GM19193 (cell line): ENCODE results near the gene ENO1.

Experiments
- POLR2A ChIP-seq: IDR thresholded peaks from 4 replicates; pipeline ENCODE4 v1.6.1; 2011; ENCODE audit not compliant: insufficient read depth, insufficient read length; ENCODE audit errors: extremely low read depth

ENO1 gene

DNA sequence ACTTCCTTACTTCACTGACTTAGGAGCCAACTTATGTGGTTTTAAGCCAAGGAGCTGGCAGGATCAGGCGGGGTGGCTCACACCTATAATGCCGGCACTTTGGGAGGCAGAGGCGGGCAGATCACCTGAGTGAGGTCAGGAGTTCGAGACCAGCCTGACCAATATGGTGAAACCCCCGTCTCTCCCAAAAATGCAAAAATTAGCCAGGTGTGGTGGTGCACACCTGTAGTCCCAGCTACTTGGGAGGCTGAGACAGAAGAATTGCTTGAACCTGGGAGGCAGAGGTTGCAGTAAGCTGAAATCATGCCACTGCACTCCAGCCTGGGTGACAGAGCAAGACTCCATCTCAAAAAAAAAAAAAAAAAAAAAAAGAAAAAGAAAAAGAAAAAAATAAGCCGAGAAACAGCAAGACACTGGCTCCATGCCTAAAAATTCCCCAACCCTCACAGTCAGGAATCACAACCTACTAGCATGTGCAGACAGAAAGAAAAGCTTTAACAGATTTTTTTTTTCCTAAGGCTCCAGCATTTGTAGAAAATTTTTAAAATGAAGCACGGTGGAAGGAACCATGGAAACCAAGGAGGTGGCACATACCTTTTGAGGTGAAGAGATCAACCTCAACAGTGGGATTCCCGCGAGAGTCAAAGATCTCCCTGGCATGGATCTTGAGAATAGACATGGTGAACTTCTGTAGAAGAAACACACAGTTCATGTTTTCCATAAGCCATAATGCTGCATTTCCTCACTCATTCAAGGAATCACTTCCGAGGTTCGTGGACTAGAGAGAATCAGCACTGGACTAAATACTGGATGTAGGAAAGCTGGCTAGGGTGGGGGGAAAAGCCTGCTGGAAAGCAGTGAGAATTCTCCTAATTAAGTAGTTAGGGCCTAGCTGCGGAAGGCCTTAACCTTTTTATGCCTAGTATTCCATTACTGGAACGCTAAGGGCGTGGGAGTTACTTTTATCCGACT is 4.0 kb downstream of the ENO1 start:
- TF ChIP-seq POLR2A: no peak

DNA sequence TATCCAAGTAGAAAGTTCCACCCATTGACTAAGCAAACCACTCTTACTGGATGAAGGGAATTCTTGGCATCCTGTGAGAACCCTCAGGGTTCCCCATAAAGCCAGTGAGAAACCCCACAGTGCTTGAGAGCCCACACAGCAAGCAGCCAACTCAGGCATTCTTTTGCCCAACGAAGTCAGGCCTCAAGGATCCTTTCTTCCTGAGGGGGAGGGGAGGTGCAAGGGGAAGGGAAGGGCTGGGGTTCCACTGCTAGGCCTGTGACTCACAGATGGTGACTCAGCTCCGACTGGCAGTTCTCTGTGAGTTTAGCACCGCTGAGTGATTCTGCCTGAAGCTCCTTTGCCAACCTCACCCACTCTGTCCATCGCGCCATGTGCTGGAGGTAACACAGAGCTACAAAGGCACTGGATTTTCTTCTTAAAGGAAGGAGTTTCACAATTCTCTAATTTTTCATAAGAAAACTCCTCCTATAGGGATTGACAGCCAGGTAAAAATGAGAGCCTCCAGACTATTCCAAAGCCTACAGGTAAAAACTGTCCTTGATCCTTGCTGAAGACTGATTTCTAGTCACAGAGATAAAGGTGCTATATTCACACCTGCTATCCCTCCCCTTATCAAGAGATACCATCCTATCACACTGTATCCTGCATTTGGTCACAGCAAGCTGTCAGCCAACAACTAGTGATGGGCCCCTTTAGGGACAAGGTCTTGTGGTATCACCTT is 4.8 kb downstream of the ENO1 start:
- no peak for TF ChIP-seq POLR2A

DNA sequence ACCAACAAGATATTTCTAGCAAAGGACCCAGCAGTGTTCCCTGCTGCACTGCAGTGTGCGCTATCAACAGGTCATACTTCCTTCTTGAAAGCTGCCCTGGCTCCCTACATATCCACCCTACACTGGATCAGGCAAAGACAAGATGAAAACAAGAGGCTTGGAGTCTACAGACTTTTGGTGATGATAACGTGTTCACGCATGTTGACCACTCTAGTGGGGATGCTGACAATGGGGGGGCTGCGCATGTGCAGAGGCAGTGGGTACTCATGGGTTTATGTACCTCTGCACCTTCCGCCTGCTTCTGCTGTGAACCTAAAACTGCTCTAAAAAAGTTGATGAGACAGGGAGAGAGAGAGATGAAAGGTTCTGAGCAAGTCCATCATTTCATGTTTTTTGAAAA is 5.5 kb downstream of the ENO1 start:
- no peak for TF ChIP-seq POLR2A

DNA sequence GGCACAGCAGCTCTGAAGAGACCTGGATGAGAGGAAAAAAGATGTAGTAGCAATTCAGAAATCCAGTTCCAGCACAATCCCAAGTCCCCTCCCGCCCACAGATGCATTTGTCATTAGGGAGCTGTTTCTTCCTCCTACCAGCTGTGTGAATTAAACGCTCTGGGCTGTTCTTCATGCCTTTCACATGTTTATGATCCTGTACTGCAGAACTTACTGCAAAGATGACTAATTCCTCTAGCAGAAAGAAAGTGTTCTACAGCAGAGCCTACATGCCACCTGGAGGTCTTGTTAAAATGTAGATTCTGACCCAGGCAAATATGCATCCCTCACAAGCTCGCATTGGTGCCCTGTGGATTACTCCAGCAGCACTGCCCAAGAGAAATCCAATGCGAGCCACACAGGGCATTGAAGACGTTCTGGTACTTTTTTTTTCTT is 6.5 kb downstream of the ENO1 start:
- no peak for TF ChIP-seq POLR2A

DNA sequence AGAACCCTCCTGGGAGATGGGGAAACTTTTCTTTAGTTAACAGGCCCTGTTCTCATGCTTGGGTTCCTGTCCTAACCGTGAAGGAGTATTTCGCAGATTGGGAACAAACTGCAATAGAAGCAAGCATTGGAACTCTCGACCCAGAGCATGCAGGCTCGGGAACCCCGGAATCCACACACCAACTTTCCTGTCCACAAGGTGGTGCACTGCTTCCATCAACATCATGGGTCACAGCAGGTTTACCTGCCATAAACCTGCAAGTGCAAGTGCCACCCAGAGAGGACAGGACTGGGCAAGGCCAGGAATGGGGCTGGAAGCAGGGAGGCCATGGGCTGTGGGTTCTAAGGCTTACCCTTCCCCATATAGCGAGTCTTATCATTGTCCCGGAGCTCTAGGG is 6.9 kb downstream of the ENO1 start:
- no peak for TF ChIP-seq POLR2A

DNA sequence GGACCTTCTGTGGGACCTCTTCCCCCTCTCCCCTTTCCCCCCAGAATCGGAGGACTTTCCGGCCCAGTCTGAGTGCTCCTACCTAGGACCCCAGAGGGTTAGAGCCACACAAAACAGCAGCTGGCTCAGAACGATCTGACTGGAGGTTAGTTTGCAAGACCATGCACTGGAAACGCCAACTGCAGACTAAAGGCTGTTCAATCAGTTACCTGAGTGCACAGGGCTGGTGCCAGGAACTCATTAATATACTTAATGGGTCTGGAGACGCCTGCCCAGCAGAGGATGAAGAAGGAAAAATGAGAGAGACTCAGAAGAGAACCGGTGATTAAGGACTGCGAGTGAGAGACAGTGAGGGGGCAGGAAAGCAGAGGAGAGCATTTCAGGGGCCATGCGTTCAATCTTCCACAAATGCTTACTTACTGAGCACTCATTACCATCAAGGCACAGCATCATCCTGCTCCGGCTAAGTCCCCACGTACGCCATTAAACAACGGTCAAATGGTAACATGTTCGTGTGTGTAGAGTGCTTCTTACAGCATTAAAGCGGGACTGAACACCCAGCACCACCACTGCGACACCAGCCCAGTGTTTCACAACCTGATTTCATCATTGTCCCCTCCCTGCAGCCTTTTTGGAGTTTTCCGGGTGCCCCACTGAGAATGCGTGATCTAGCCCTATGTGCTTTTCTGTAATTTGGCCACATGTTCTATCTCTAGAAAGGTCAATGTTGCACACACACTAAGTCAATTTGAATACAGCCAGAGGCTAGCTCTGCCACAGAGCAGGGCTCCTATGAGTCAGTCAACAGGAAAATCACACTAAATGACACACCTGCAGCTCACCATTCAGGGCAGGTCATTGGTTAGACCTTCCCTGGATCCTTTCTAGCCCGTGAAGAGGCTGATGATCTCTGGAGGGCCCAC is 7.6 kb downstream of the ENO1 start:
- TF ChIP-seq POLR2A: peak; percentile 20

DNA sequence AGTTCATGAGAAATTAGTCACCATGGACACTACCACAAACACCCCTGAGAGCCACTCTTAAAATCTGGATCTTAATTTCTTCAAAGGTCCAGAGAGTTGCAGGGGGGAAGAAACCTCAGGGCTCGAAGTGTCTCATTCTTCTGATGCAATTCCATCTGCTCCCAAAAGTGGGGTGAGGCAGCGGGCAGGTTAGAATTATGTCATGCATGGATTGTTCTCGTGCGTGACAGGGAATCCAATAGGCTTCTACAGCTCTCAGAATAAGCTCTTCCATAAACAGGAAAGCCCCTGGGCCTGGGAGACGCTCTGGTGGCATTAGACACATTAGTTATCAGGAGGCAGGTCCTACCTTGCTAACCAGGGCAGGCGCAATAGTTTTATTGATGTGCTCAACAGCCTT is 8.4 kb downstream of the ENO1 start:
- TF ChIP-seq POLR2A: no peak

DNA sequence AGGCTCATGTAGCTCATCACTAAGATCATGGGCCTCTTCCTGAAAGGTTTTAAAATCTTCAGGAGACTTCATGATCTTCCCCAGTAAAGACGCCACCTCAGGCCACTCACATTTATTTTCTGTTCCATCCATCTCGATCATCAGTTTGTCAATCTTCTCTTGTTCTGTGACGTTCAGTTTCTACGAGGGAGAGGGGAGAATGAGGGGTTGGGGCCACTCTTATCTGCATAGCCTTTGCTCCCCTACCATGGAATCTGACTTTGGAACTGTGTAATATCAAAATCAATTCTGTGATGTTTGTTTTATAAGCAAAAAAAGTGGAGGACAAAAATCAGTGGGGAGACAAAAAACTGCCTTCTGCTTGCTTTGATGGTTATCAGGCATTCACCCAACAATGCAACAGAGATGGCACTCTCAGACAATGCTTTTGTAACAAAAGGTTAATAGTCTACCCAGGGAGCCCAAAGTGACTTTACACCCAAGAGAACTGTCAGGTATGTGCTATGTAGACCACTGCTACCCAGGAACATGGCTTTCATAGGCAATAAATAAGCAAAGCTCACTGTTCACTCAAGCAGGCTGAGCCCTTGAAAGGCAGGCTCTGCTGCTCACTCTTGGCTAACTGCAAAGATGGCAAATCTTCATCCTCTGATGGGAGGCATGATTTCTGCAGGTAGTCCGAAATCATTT is 10.5 kb downstream of the ENO1 start:
- TF ChIP-seq POLR2A: no peak

DNA sequence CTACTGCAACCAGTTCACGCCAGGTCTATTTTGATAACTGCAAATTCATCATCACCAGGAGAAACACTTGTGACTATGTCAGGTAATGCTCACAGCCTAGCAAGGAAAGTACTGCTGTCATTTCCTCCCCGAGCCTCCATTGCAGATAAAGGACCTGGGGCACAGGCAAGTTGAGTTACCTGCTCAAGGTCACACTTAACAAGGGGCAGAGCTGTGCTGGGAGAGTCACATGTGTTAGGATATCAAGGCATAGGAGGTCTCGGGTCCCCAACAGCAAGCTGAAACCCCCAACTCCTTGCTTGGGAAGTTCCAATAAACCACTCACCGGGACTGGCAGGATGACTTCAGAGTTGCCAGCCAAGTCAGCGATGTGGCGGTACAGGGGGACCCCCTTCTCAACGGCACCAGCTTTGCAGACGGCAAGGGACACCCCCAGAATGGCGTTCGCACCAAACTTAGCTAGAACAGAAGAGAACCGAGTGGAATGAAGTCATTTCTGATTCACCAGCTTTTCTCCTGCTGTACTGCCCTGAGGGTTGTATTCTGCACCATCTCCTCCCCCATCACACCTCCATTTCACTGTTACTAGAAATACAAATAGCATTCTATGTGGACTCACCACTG is 11.6 kb downstream of the ENO1 start:
- TF ChIP-seq POLR2A: peak; percentile 35

DNA sequence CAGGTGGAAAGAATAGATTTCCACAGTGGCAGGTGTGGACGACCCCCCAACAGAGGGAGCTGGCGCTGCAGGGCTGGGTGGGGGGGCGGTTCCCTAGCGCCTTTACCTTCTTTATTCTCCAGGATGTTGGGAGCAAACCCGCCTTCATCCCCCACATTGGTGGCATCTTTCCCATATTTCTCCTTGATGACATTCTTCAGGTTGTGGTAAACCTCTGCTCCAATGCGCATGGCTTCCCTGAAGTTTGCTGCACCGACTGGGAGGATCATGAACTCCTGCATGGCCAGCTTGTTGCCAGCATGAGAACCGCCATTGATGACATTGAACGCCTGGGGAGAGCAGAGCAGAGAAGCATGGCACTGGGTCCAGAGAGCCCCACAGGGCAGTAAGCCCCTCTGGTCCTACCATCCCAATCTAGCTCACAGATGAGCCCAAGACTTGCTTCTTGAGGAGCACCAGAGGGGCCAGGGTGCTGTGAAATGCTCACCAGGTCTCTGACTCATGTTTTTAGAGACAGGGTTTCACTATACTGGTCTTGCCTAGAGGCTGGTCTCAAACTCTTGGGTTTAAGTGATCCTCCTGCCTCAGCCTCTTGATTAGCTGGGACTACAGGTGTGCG is 12.2 kb downstream of the ENO1 start:
- TF ChIP-seq POLR2A: peak; percentile 14

DNA sequence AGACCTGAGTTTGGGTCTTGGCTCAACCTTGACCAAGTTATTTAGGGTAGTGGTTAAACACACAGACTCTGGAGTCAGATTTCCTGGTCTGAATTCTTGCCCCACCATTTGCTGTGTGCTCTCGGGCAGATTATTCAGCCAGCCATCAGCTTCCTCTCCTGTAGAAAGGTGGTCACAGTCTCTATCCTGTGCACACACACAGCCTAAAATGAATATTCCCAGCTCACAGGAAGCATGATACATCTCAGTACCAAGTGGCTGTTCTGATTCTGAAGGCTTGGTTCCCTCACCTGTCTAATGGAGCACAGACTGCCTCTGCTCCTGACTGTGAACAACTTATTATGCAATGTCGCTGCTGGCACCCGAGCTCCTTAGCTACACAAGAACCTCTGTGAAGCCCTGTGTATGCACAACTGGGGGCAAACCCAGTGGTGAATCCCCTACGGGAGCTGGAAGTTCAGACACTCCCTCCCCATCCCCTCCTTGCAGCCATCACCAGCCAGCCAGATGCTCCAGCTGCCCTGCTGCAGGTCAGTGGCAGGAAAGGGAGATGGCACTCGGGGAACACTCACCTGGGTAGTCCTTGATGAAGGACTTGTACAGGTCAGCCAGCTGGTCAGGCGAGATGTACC is 13.7 kb downstream of the ENO1 start:
- TF ChIP-seq POLR2A: no peak

DNA sequence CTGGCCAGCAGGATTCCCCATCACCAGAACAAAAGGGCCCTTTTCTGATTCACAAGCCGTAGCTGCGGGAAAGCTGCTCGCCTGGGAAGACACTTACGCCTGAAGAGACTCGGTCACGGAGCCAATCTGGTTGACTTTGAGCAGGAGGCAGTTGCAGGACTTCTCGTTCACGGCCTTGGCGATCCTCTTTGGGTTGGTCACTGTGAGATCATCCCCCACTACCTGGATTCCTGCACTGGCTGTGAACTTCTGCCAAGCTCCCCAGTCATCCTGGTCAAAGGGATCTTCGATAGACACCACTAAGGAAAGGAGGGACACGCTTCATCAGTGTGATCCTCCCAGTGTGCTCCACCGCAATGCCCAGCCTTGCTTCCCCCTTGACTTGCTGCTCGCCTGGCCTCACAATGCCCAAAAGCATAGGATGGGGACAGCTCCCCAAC is 14.7 kb downstream of the ENO1 start:
- no peak for TF ChIP-seq POLR2A

DNA sequence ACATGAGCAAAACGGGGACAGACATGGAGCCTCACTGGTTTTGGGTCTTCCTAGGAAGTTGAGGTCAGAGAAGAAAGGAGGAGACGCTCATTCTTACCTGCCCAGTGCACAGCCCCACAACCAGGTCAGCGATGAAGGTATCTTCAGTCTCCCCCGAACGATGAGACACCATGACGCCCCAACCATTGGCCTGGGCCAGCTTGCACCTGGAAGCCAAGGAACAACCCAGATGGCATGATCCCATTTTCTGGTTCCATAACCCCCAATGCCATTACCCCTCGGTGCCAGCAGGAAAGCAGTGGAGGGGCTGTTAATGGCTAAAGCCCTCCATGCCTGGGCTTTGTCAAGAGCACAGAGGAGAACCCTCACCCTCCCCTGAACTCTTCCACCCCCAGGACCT is 15.3 kb downstream of the ENO1 start:
- no peak for TF ChIP-seq POLR2A
